EH (cell line): ENCODE results near the gene CELF4.
A peak's percentile ranks its signal among the peaks of the same experiment; 100 is the strongest.

Source experiments
- DNase-seq: peaks from one replicate; pipeline ENCODE4 v3.0.0-alpha.2; 2015; ENCODE audit warnings: low read depth

CELF4 gene

GRCh38 chr18:37280701-37281393 lies 284.8 kb downstream of the CELF4 start:
- DNase-seq = no peak

- no peak for DNase-seq
Measured at GRCh38 chr18:37277804-37278203, 287.8 kb downstream of the CELF4 start.

- DNase-seq = no peak
Measured at GRCh38 chr18:37276111-37276890, 289.3 kb downstream of the CELF4 start.

- no peak for DNase-seq
Measured at GRCh38 chr18:37275237-37275741, 290.3 kb downstream of the CELF4 start.

GRCh38 chr18:37274309-37275236 lies 291.0 kb downstream of the CELF4 start:
- DNase-seq = no peak

- no peak for DNase-seq
Measured at GRCh38 chr18:37272841-37273240, 292.8 kb downstream of the CELF4 start.

GRCh38 chr18:37272226-37272625 lies 293.4 kb downstream of the CELF4 start:
- DNase-seq = no peak

GRCh38 chr18:37270666-37271052 lies 294.9 kb downstream of the CELF4 start:
- DNase-seq = no peak

- DNase-seq = peak; percentile 60
Measured at GRCh38 chr18:37270038-37270665, 295.4 kb downstream of the CELF4 start.

GRCh38 chr18:37266290-37266689 lies 299.3 kb downstream of the CELF4 start:
- no peak for DNase-seq

GRCh38 chr18:37265382-37265781 lies 300.2 kb downstream of the CELF4 start:
- DNase-seq = no peak

GRCh38 chr18:37264956-37265355 lies 300.6 kb downstream of the CELF4 start:
- no peak for DNase-seq

- DNase-seq = no peak
Measured at GRCh38 chr18:37261988-37262387, 303.6 kb downstream of the CELF4 start.

GRCh38 chr18:37261246-37261840 lies 304.3 kb downstream of the CELF4 start:
- no peak for DNase-seq

- DNase-seq = no peak
Measured at GRCh38 chr18:37260367-37261093, 305.1 kb downstream of the CELF4 start.

GRCh38 chr18:37259711-37260110 lies 305.9 kb downstream of the CELF4 start:
- no peak for DNase-seq

- no peak for DNase-seq
Measured at GRCh38 chr18:37258819-37259218, 306.8 kb downstream of the CELF4 start.

GRCh38 chr18:37258131-37258530 lies 307.5 kb downstream of the CELF4 start:
- no peak for DNase-seq

GRCh38 chr18:37254973-37255372 lies 310.6 kb downstream of the CELF4 start:
- no peak for DNase-seq

GRCh38 chr18:37254236-37254754 lies 311.3 kb downstream of the CELF4 start:
- no peak for DNase-seq
